Measurements from ENCODE around the gene KCNB1. TPM values are rescaled to one million over a fixed set of nuclear protein-coding genes. Genes with fewer than 3 reads are reported as not detected.

KCNB1 gene
- total RNA-seq, 1 experiment from 2014 or later: not detected

DNA sequence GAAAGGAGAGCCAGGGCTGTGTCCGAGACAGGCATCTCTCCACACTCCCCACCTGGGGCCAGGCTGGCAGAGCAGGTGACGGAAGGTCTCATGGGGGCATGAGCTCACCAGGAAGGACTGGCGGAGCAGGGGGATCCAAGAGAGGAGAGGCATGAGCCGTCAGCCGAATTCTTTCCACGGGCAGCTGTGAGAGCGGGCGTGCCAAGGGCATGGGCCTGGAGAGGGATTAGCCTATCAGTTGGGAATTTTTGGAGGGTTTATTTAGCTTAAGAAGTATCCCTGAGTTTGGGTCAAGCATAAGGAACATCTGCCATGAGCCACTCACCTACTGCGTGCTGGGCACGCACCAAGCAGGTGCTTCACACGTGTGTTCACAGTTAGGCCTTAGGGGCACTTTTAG, 144.4 kb downstream of the KCNB1 start:
- Mint-ChIP-seq H3K27ac (ENCODE audit: unreplicated experiment) (no peak overlapping the region), H3K9me3 (ENCODE audit: low read depth, unreplicated experiment) (no peaks in the 10 kb centered on the region), H3K36me3 (ENCODE audit: insufficient read depth, unreplicated experiment) (peaks cover 5% of the 10 kb centered on the region), H3K27me3 (ENCODE audit: unreplicated experiment) (peaks cover 62% of the 10 kb centered on the region), H3K4me3 (ENCODE audit: low read depth, unreplicated experiment) (no peak overlapping the region), H3K4me1 (ENCODE audit: low read depth, unreplicated experiment) (no peaks in the 10 kb centered on the region)
- BruUV-seq (replicated peaks): no TSS peak
- intact Hi-C loops (cut with micrococcal nuclease; ENCODE audit: unreplicated experiment): no loop called here
- TF ChIP-seq CTCF (IDR thresholded peaks at IDR 0.05; ENCODE audit: unreplicated experiment): no peak
- CTCF ChIA-PET: interaction anchor here (0.6 to 1.0 kb wide), 3 partner anchors 106 to 271 kb away, joined by 3 to 4 read pairs (median 3); no protein-coding TSS in a partner anchor
- no peak for DNase-seq

DNA sequence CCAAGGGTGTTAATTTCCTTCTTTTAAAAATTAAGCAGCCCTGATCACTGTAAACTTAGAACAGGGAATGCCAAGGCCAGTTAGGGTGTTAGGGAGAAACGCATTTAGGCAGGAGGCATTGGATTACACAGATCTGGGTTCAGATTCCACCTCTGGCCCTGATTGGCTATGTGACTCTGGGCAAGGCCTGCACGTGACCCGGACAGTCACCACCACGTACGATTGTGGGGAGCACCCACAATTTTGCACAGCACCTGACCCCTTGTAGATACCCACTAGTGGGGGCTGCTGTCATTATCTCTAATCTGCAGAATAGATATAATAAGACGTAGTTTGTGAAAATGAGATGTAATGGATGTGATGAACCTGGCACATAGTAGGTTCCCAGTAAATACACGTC, 145.1 kb downstream of the KCNB1 start:
- Mint-ChIP-seq H3K4me1 (ENCODE audit: low read depth, unreplicated experiment) (no peaks in the 10 kb centered on the region), H3K4me3 (ENCODE audit: low read depth, unreplicated experiment) (no peak overlapping the region), H3K27ac (ENCODE audit: unreplicated experiment) (no peak overlapping the region), H3K9me3 (ENCODE audit: low read depth, unreplicated experiment) (no peaks in the 10 kb centered on the region), H3K36me3 (ENCODE audit: insufficient read depth, unreplicated experiment) (peaks cover 5% of the 10 kb centered on the region), H3K27me3 (ENCODE audit: unreplicated experiment) (peaks cover 64% of the 10 kb centered on the region)
- CTCF ChIA-PET: interaction anchor here (0.6 to 1.4 kb wide), 2 partner anchors 147 to 171 kb away, joined by 3 read pairs; no protein-coding TSS in a partner anchor
- no peak for DNase-seq
- TF ChIP-seq CTCF (IDR thresholded peaks at IDR 0.05; ENCODE audit: unreplicated experiment): no peak
- intact Hi-C loops (cut with micrococcal nuclease; ENCODE audit: unreplicated experiment): no loop called here
- no TSS peak for BruUV-seq (replicated peaks)

- no peak for TF ChIP-seq CTCF (IDR thresholded peaks at IDR 0.05; ENCODE audit: unreplicated experiment)
- Mint-ChIP-seq H3K4me3 (ENCODE audit: low read depth, unreplicated experiment) (no peak overlapping the region), H3K36me3 (ENCODE audit: insufficient read depth, unreplicated experiment) (peaks cover 5% of the 10 kb centered on the region), H3K4me1 (ENCODE audit: low read depth, unreplicated experiment) (no peaks in the 10 kb centered on the region), H3K27ac (ENCODE audit: unreplicated experiment) (no peak overlapping the region), H3K27me3 (ENCODE audit: unreplicated experiment) (peaks cover 69% of the 10 kb centered on the region), H3K9me3 (ENCODE audit: low read depth, unreplicated experiment) (no peaks in the 10 kb centered on the region)
- BruUV-seq (replicated peaks): no TSS peak
- CTCF ChIA-PET: interaction anchor here (1.3 to 1.4 kb wide), 2 partner anchors 14 to 147 kb away, joined by 3 read pairs; no protein-coding TSS in a partner anchor
- DNase-seq: no peak
- intact Hi-C loops (cut with micrococcal nuclease; ENCODE audit: unreplicated experiment): no loop called here
Observed at GRCh38 chr20:49336786-49337185, 145.7 kb downstream of the KCNB1 start.

GRCh38 chr20:49335476-49335875, 147.0 kb downstream of the KCNB1 start:
- Mint-ChIP-seq H3K9me3 (ENCODE audit: low read depth, unreplicated experiment) (peaks cover 3% of the 10 kb centered on the region), H3K4me1 (ENCODE audit: low read depth, unreplicated experiment) (no peaks in the 10 kb centered on the region), H3K4me3 (ENCODE audit: low read depth, unreplicated experiment) (no peak overlapping the region), H3K27ac (ENCODE audit: unreplicated experiment) (no peak overlapping the region), H3K27me3 (ENCODE audit: unreplicated experiment) (peaks cover 70% of the 10 kb centered on the region), H3K36me3 (ENCODE audit: insufficient read depth, unreplicated experiment) (no peaks in the 10 kb centered on the region)
- intact Hi-C loops (cut with micrococcal nuclease; ENCODE audit: unreplicated experiment): loop anchor here (2.0 kb wide), 1 partner anchor 173 kb away; no protein-coding TSS in a partner anchor
- DNase-seq: no peak
- no TSS peak for BruUV-seq (replicated peaks)
- no peak for TF ChIP-seq CTCF (IDR thresholded peaks at IDR 0.05; ENCODE audit: unreplicated experiment)
- CTCF ChIA-PET: interaction anchor here (1.3 to 2.9 kb wide), 3 partner anchors 9 to 149 kb away, joined by 3 to 18 read pairs (median 4); no protein-coding TSS in a partner anchor

Measured in Calu3 (cell line).